ENCODE results near the gene BCDIN3D. TPM values are rescaled to one million over a fixed set of nuclear protein-coding genes. Genes with fewer than 3 reads are reported as not detected.

The BCDIN3D gene
- total RNA-seq, 1 experiment from 2014 or later, result 4.0 TPM

DNA sequence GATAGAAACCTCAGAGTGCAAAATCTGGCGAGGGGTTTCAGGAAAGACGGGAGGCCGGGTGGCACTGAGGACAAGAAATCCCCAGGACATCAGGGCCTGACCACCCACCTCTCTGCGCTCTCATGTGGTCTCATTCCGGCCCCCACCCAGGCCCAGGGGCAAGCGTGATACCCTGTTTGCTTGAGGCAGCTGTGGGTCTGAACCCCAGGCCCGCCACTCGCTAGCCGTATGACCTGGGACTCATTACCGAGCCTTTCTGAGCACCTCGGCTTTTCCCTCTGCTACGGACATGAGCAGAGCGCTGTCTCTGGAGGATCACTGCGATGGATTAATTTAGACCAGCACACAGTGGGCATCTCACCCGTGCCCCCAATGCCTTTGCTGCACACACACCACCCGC lies 25.5 kb upstream of the BCDIN3D start:
- H3K4me1 Mint-ChIP-seq (ENCODE audit: low read depth, unreplicated experiment), result peaks cover 10% of the 10 kb centered on the region
- TF ChIP-seq, protein P1, sequence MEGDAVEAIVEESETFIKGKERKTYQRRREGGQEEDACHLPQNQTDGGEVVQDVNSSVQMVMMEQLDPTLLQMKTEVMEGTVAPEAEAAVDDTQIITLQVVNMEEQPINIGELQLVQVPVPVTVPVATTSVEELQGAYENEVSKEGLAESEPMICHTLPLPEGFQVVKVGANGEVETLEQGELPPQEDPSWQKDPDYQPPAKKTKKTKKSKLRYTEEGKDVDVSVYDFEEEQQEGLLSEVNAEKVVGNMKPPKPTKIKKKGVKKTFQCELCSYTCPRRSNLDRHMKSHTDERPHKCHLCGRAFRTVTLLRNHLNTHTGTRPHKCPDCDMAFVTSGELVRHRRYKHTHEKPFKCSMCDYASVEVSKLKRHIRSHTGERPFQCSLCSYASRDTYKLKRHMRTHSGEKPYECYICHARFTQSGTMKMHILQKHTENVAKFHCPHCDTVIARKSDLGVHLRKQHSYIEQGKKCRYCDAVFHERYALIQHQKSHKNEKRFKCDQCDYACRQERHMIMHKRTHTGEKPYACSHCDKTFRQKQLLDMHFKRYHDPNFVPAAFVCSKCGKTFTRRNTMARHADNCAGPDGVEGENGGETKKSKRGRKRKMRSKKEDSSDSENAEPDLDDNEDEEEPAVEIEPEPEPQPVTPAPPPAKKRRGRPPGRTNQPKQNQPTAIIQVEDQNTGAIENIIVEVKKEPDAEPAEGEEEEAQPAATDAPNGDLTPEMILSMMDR (IDR thresholded peaks at IDR 0.05; ENCODE audit: unreplicated experiment), result no peak
- H3K4me3 Mint-ChIP-seq (ENCODE audit: low read depth, unreplicated experiment), result no peak overlapping the region
- CTCF ChIA-PET, result interaction anchor here (1.2 to 5.0 kb wide), 3 partner anchors 77 to 202 kb away, joined by 4 to 18 read pairs (median 9); no protein-coding TSS in a partner anchor
- H3K27ac Mint-ChIP-seq (ENCODE audit: unreplicated experiment), result no peak overlapping the region
- peaks cover 21% of the 10 kb centered on the region for H3K27me3 Mint-ChIP-seq (ENCODE audit: unreplicated experiment)
- no peaks in the 10 kb centered on the region for H3K36me3 Mint-ChIP-seq (ENCODE audit: insufficient read depth, unreplicated experiment)
- H3K9me3 Mint-ChIP-seq (ENCODE audit: low read depth, unreplicated experiment), result no peaks in the 10 kb centered on the region
- intact Hi-C loops (cut with micrococcal nuclease; ENCODE audit: unreplicated experiment), result loop anchor here (5.0 to 10.0 kb wide), 2 partner anchors 186 to 204 kb away; partner anchors contain the start of gene ASIC1
- BruUV-seq (replicated peaks), result no TSS peak
- DNase-seq, result no peak

- Mint-ChIP-seq H3K4me1 (ENCODE audit: low read depth, unreplicated experiment) (peaks cover 10% of the 10 kb centered on the region), H3K27ac (ENCODE audit: unreplicated experiment) (no peak overlapping the region), H3K9me3 (ENCODE audit: low read depth, unreplicated experiment) (no peaks in the 10 kb centered on the region), H3K27me3 (ENCODE audit: unreplicated experiment) (peaks cover 21% of the 10 kb centered on the region), H3K36me3 (ENCODE audit: insufficient read depth, unreplicated experiment) (no peaks in the 10 kb centered on the region), H3K4me3 (ENCODE audit: low read depth, unreplicated experiment) (no peak overlapping the region)
- TF ChIP-seq, protein P1 (IDR thresholded peaks at IDR 0.05; ENCODE audit: unreplicated experiment), result no peak
- intact Hi-C loops (cut with micrococcal nuclease; ENCODE audit: unreplicated experiment), result loop anchor here (2.0 to 10.0 kb wide), 3 partner anchors 77 to 205 kb away; partner anchors contain the start of gene ASIC1
- BruUV-seq (replicated peaks), result no TSS peak
- CTCF ChIA-PET, result interaction anchor here (1.0 to 5.0 kb wide), 11 partner anchors 22 to 203 kb away, joined by 3 to 18 read pairs (median 4); partner anchors contain the start of gene NCKAP5L
- peak; percentile 30 for DNase-seq
These were observed 24.9 kb upstream of the BCDIN3D start for GRCh38 chr12:49867570-49868341.

- peaks cover 21% of the 10 kb centered on the region for H3K27me3 Mint-ChIP-seq (ENCODE audit: unreplicated experiment)
- no peak overlapping the region for H3K4me3 Mint-ChIP-seq (ENCODE audit: low read depth, unreplicated experiment)
- no peaks in the 10 kb centered on the region for H3K9me3 Mint-ChIP-seq (ENCODE audit: low read depth, unreplicated experiment)
- intact Hi-C loops (cut with micrococcal nuclease; ENCODE audit: unreplicated experiment), result loop anchor here (2.0 to 10.0 kb wide), 3 partner anchors 78 to 205 kb away; partner anchors contain the start of gene ASIC1
- H3K4me1 Mint-ChIP-seq (ENCODE audit: low read depth, unreplicated experiment), result peaks cover 10% of the 10 kb centered on the region
- CTCF ChIA-PET, result interaction anchor here (0.6 to 5.0 kb wide), 12 partner anchors 23 to 203 kb away, joined by 3 to 18 read pairs (median 4); partner anchors contain the start of gene NCKAP5L
- BruUV-seq (replicated peaks), result no TSS peak
- peak; percentile 77 for DNase-seq
- H3K36me3 Mint-ChIP-seq (ENCODE audit: insufficient read depth, unreplicated experiment), result no peaks in the 10 kb centered on the region
- TF ChIP-seq, protein P1 (IDR thresholded peaks at IDR 0.05; ENCODE audit: unreplicated experiment), result peak; percentile 73
- no peak overlapping the region for H3K27ac Mint-ChIP-seq (ENCODE audit: unreplicated experiment)
These were observed 24.1 kb upstream of the BCDIN3D start for GRCh38 chr12:49866859-49867569.

- H3K4me3 Mint-ChIP-seq (ENCODE audit: low read depth, unreplicated experiment), result no peak overlapping the region
- H3K27ac Mint-ChIP-seq (ENCODE audit: unreplicated experiment), result no peak overlapping the region
- intact Hi-C loops (cut with micrococcal nuclease; ENCODE audit: unreplicated experiment), result loop anchor here (2.0 to 10.0 kb wide), 3 partner anchors 79 to 207 kb away; partner anchors contain the start of gene ASIC1
- BruUV-seq (replicated peaks), result no TSS peak
- H3K4me1 Mint-ChIP-seq (ENCODE audit: low read depth, unreplicated experiment), result peaks cover 10% of the 10 kb centered on the region
- CTCF ChIA-PET, result interaction anchor here (2.1 kb wide), 1 partner anchor 205 kb away, joined by 9 read pairs; no protein-coding TSS in a partner anchor
- no peak for DNase-seq
- TF ChIP-seq, protein P1 (IDR thresholded peaks at IDR 0.05; ENCODE audit: unreplicated experiment), result no peak
- H3K36me3 Mint-ChIP-seq (ENCODE audit: insufficient read depth, unreplicated experiment), result no peaks in the 10 kb centered on the region
- H3K27me3 Mint-ChIP-seq (ENCODE audit: unreplicated experiment), result peaks cover 21% of the 10 kb centered on the region
- H3K9me3 Mint-ChIP-seq (ENCODE audit: low read depth, unreplicated experiment), result no peaks in the 10 kb centered on the region
These were observed 22.9 kb upstream of the BCDIN3D start for GRCh38 chr12:49865782-49866135.
